Measurements from ENCODE around the gene TSACC.
A peak's percentile ranks its signal among the peaks of the same experiment; 100 is the strongest.

TSACC gene

GRCh38 chr1:156376958-156377919 is 38.9 kb downstream of the TSACC start:
- no peak for DNase-seq

- no peak for DNase-seq
Observed at GRCh38 chr1:156378557-156378956, 40.2 kb downstream of the TSACC start.

GRCh38 chr1:156379420-156380165 is 41.3 kb downstream of the TSACC start:
- no peak for DNase-seq

- DNase-seq = no peak
Observed at GRCh38 chr1:156382561-156382960, 44.2 kb downstream of the TSACC start.

GRCh38 chr1:156383023-156383422 is 44.7 kb downstream of the TSACC start:
- peak; percentile 63 to 82 (median 78) for DNase-seq

GRCh38 chr1:156384007-156384406 is 45.7 kb downstream of the TSACC start:
- DNase-seq = no peak

GRCh38 chr1:156384658-156385057 is 46.3 kb downstream of the TSACC start:
- DNase-seq = no peak

- peak; percentile 72 to 89 (median 89) for DNase-seq
Observed at GRCh38 chr1:156385534-156386031, 47.3 kb downstream of the TSACC start.

GRCh38 chr1:156386134-156386901 is 48.0 kb downstream of the TSACC start:
- DNase-seq = no peak

GRCh38 chr1:156386949-156387869 is 48.9 kb downstream of the TSACC start:
- no peak for DNase-seq

- no peak for DNase-seq
Observed at GRCh38 chr1:156387870-156388173, 49.5 kb downstream of the TSACC start.

- no peak for DNase-seq
Observed at GRCh38 chr1:156388174-156389137, 50.1 kb downstream of the TSACC start.

GRCh38 chr1:156389311-156389710 is 51.0 kb downstream of the TSACC start:
- DNase-seq = no peak

GRCh38 chr1:156390469-156391365 is 52.4 kb downstream of the TSACC start:
- peak in 2 of 3 experiments; percentile 70 to 71 for DNase-seq

- no peak for DNase-seq
Observed at GRCh38 chr1:156391366-156391677, 53.0 kb downstream of the TSACC start.

GRCh38 chr1:156391701-156392100 is 53.4 kb downstream of the TSACC start:
- DNase-seq = no peak

GRCh38 chr1:156392452-156392853 is 54.1 kb downstream of the TSACC start:
- DNase-seq = no peak

- no peak for DNase-seq
Observed at GRCh38 chr1:156393095-156393494, 54.8 kb downstream of the TSACC start.

GRCh38 chr1:156394082-156394481 is 55.8 kb downstream of the TSACC start:
- no peak for DNase-seq
